Measurements from ENCODE around the gene LUZP2. TPM values are rescaled to one million over a fixed set of nuclear protein-coding genes. Genes with fewer than 3 reads are reported as not detected.

The LUZP2 gene
- total RNA-seq, 1 experiment from 2014 or later, result not detected

DNA sequence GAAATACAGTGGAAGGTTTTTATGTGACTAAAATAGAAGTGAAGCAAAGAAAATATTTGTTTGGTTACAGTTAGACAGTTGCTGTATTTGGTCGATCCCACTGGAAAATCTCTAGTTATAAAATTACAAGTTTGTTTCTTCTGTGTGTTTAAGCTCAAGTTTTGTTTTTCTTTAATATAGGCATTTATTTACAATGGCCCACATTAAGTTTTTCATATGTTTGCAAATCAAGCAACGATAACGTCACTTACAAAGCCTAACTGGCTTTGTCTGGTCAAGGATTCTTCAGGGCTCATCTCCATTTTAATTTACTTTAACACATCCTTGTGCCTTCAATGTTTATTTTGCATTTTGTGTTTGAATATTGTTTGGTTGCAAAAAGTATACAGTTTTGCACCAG lies 270.6 kb downstream of the LUZP2 start:
- H3K36me3 ChIP-seq (ENCODE audit: control insufficient read depth, insufficient read depth, low read length), result no peaks in the 10 kb centered on the region
- no peaks in the 10 kb centered on the region for H3K9me3 ChIP-seq
- H3K4me1 ChIP-seq, result no peaks in the 10 kb centered on the region
- no peaks in the 10 kb centered on the region for H3K36me3 Mint-ChIP-seq (ENCODE audit: insufficient read depth, unreplicated experiment)
- H3K27me3 ChIP-seq (replicated peaks; ENCODE audit: control insufficient read depth, insufficient read depth, low read length), result no peaks in the 10 kb centered on the region
- no peak for TF ChIP-seq CTCF (IDR thresholded peaks at IDR 0.05; ENCODE audit: insufficient read depth in 1 of 2, low read depth in 1 of 2, low read length in 1 of 2, severe bottlenecking in 1 of 2, unreplicated experiment in 1 of 2)
- H3K4me3 Mint-ChIP-seq (ENCODE audit: unreplicated experiment), result no peak overlapping the region
- no peak overlapping the region for H3K4me3 ChIP-seq (ENCODE audit: low read depth, low read length)
- no peaks in the 10 kb centered on the region for H3K4me1 Mint-ChIP-seq (ENCODE audit: low read depth, unreplicated experiment)
- no peaks in the 10 kb centered on the region for H3K9me3 Mint-ChIP-seq (ENCODE audit: unreplicated experiment)
- intact Hi-C loops (cut with micrococcal nuclease; ENCODE audit: unreplicated experiment), result no loop called here
- no peak for DNase-seq
- H3K27me3 Mint-ChIP-seq (ENCODE audit: insufficient read depth, unreplicated experiment), result no peaks in the 10 kb centered on the region
- ChIA-PET CTCF (no interaction called here), POLR2A (no interaction called here)
- H3K27ac Mint-ChIP-seq (ENCODE audit: unreplicated experiment), result no peak overlapping the region
- no TSS peak for BruUV-seq (replicated peaks)

- ChIA-PET CTCF (no interaction called here), POLR2A (no interaction called here)
- no peak for TF ChIP-seq CTCF (IDR thresholded peaks at IDR 0.05; ENCODE audit: insufficient read depth in 1 of 2, low read depth in 1 of 2, low read length in 1 of 2, severe bottlenecking in 1 of 2, unreplicated experiment in 1 of 2)
- Histone ChIP-seq H3K4me3 (ENCODE audit: low read depth, low read length) (no peak overlapping the region), H3K9me3 (no peaks in the 10 kb centered on the region), H3K4me1 (0 out of 2 replicates have a peak, but pooled peaks cover 8% of the 10 kb centered on the region), H3K36me3 (ENCODE audit: control insufficient read depth, insufficient read depth, low read length) (no peaks in the 10 kb centered on the region), H3K27me3 (replicated peaks; ENCODE audit: control insufficient read depth, insufficient read depth, low read length) (no peaks in the 10 kb centered on the region)
- intact Hi-C loops (cut with micrococcal nuclease; ENCODE audit: unreplicated experiment), result no loop called here
- no peak overlapping the region for H3K4me3 Mint-ChIP-seq (ENCODE audit: unreplicated experiment)
- H3K27ac Mint-ChIP-seq (ENCODE audit: unreplicated experiment), result no peak overlapping the region
- H3K9me3 Mint-ChIP-seq (ENCODE audit: unreplicated experiment), result no peaks in the 10 kb centered on the region
- H3K4me1 Mint-ChIP-seq (ENCODE audit: low read depth, unreplicated experiment), result no peaks in the 10 kb centered on the region
- no TSS peak for BruUV-seq (replicated peaks)
- no peaks in the 10 kb centered on the region for H3K36me3 Mint-ChIP-seq (ENCODE audit: insufficient read depth, unreplicated experiment)
- H3K27me3 Mint-ChIP-seq (ENCODE audit: insufficient read depth, unreplicated experiment), result peaks cover under 1% of the 10 kb centered on the region
- peak; percentile 37 to 42 for DNase-seq
Measured at GRCh38 chr11:24773322-24773721, 276.5 kb downstream of the LUZP2 start.

GRCh38 chr11:24779791-24780190 lies 282.9 kb downstream of the LUZP2 start:
- Mint-ChIP-seq H3K4me3 (ENCODE audit: unreplicated experiment) (no peak overlapping the region), H3K36me3 (ENCODE audit: insufficient read depth, unreplicated experiment) (no peaks in the 10 kb centered on the region), H3K27me3 (ENCODE audit: insufficient read depth, unreplicated experiment) (peaks cover 2% of the 10 kb centered on the region), H3K27ac (ENCODE audit: unreplicated experiment) (no peak overlapping the region), H3K9me3 (ENCODE audit: unreplicated experiment) (no peaks in the 10 kb centered on the region), H3K4me1 (ENCODE audit: low read depth, unreplicated experiment) (no peaks in the 10 kb centered on the region)
- DNase-seq, result no peak
- no TSS peak for BruUV-seq (replicated peaks)
- Histone ChIP-seq H3K4me3 (ENCODE audit: low read depth, low read length) (no peak overlapping the region), H3K9me3 (no peaks in the 10 kb centered on the region), H3K4me1 (no peaks in the 10 kb centered on the region), H3K36me3 (ENCODE audit: control insufficient read depth, insufficient read depth, low read length) (no peaks in the 10 kb centered on the region), H3K27me3 (replicated peaks; ENCODE audit: control insufficient read depth, insufficient read depth, low read length) (no peaks in the 10 kb centered on the region)
- no peak for TF ChIP-seq CTCF (IDR thresholded peaks at IDR 0.05; ENCODE audit: insufficient read depth in 1 of 2, low read depth in 1 of 2, low read length in 1 of 2, severe bottlenecking in 1 of 2, unreplicated experiment in 1 of 2)
- intact Hi-C loops (cut with micrococcal nuclease; ENCODE audit: unreplicated experiment), result no loop called here
- ChIA-PET POLR2A (no interaction called here), CTCF (no interaction called here)

All from Caco-2 (cell line).